SK-N-SH (cell line): Measurements from ENCODE around the gene CRK. TPM values are rescaled to one million over a fixed set of nuclear protein-coding genes. Genes with fewer than 3 reads are reported as not detected.
A peak's percentile ranks its signal among the peaks of the same experiment; 100 is the strongest.

Experiments
- CTCF ChIA-PET: fragments of 300-600, 350-600 bp; formaldehyde crosslinking; extraction: SDS; loops from one replicate; lab custom pipeline; 2021; lab: Yijun Ruan, JAX
- POLR2A ChIA-PET: fragments of 350-600 bp; sonication (Branson Sonifier 250); formaldehyde crosslinking; extraction: SDS; loops from one replicate; lab custom pipeline; 2020; ENCODE audit warnings: antibody characterized with exemption, inconsistent platforms; lab: Yijun Ruan, JAX
- DNase-seq: peaks from one replicate; pipeline ENCODE4 v3.0.0; 2012
- H2AFZ ChIP-seq: fragments of 200-600 bp; sonication (generic); 2 replicates; pipeline ENCODE4 v1.8.1; 2016; ENCODE audit warnings: antibody characterized with exemption, mild to moderate bottlenecking, low read depth
- H3F3A ChIP-seq: fragments of 200-600 bp; sonication (generic); replicated peaks from 2 replicates; pipeline ENCODE3; 2016; ENCODE audit warnings: antibody characterized with exemption, mild to moderate bottlenecking; ENCODE audit not compliant: insufficient read depth
- H3K27ac ChIP-seq, 2 experiments: fragments of 200-500 bp in 1 of 2; fragments of 200-600 bp in 1 of 2; sonication (Bioruptor generic) in 1 of 2; sonication (generic), shearing (Covaris generic) in 1 of 2; 2 replicates each; pipeline versions ENCODE4 v1.5.1 to v1.6.1; 2014 to 2016; ENCODE audit warnings: low read depth in 2 of 2, inconsistent platforms in 1 of 2, low read length in 1 of 2, mild to moderate bottlenecking in 1 of 2, mixed read lengths in 1 of 2
- H3K27me3 ChIP-seq: fragments of 200-600 bp; sonication (generic), shearing (Covaris generic); 2 replicates; pipeline ENCODE4 v1.6.1; 2016; ENCODE audit warnings: mixed run types; ENCODE audit not compliant: insufficient read depth
- H3K36me3 ChIP-seq, 2 experiments: fragments of 200-500 bp in 1 of 2; fragments of 200-600 bp in 1 of 2; sonication (Bioruptor generic) in 1 of 2; sonication (generic) in 1 of 2; replicated peaks in 1 of 2; 2 replicates each; pipeline versions ENCODE3 to v1.5.1; 2014 to 2016; ENCODE audit warnings: low read length in 1 of 2, mild to moderate bottlenecking in 1 of 2; ENCODE audit not compliant: insufficient read depth in 2 of 2, control insufficient read depth in 1 of 2
- H3K4me1 ChIP-seq, 2 experiments: fragments of 200-500 bp in 1 of 2; fragments of 200-600 bp in 1 of 2; sonication (Bioruptor generic) in 1 of 2; sonication (generic), shearing (Covaris generic) in 1 of 2; 2 replicates each; pipeline versions ENCODE4 v1.5.1 to v1.6.1; 2014 to 2016; ENCODE audit warnings: low read depth in 1 of 2, low read length in 1 of 2, mixed run types in 1 of 2; ENCODE audit not compliant: insufficient read depth in 2 of 2, control insufficient read depth in 1 of 2
- H3K4me2 ChIP-seq: fragments of 200-600 bp; sonication (generic), shearing (Covaris generic); 2 replicates; pipeline ENCODE4 v1.6.1; 2017; ENCODE audit warnings: mixed run types
- H3K4me3 ChIP-seq, 2 experiments: fragments of 200-500 bp in 1 of 2; fragments of 200-600 bp in 1 of 2; sonication (Bioruptor generic) in 1 of 2; sonication (generic), shearing (Covaris generic) in 1 of 2; 2 replicates each; pipeline versions ENCODE4 v1.5.1 to v1.8.1; 2014 to 2016; ENCODE audit warnings: low read depth in 2 of 2, inconsistent platforms in 1 of 2, low read length in 1 of 2, mild to moderate bottlenecking in 1 of 2, mixed read lengths in 1 of 2, moderate library complexity in 1 of 2
- H3K79me2 ChIP-seq: fragments of 200-600 bp; sonication (generic); 2 replicates; pipeline ENCODE4 v1.8.1; 2017; ENCODE audit warnings: mild to moderate bottlenecking; ENCODE audit not compliant: insufficient read depth
- H3K9ac ChIP-seq: fragments of 200-600 bp; sonication (generic); 2 replicates; pipeline ENCODE4 v1.6.1; 2017; ENCODE audit warnings: mixed run types
- H3K9me2 ChIP-seq: fragments of 200-600 bp; sonication (generic); 2 replicates; pipeline ENCODE4 v1.6.1; 2017; ENCODE audit warnings: mixed run types
- H3K9me3 ChIP-seq: fragments of 200-600 bp; sonication (generic); 2 replicates; pipeline ENCODE4 v1.6.1; 2017; ENCODE audit warnings: mixed run types, mild to moderate bottlenecking, moderate library complexity
- H4K20me1 ChIP-seq: fragments of 200-600 bp; sonication (generic); 2 replicates; pipeline ENCODE4 v1.6.1; 2017; ENCODE audit warnings: mild to moderate bottlenecking, mixed run types; ENCODE audit not compliant: insufficient read depth
- CHD2 ChIP-seq: fragments of 150-350 bp; IDR thresholded peaks from 2 replicates; pipeline ENCODE4 v1.6.1; 2018; ENCODE audit warnings: low read length; ENCODE audit not compliant: partially characterized antibody
- CTCF ChIP-seq: fragments of 200-600 bp; sonication (generic); IDR thresholded peaks from 2 replicates; pipeline ENCODE4 v1.6.1; 2017; ENCODE audit warnings: antibody characterized with exemption, mild to moderate bottlenecking, moderate library complexity
- ELF1 ChIP-seq: IDR thresholded peaks from 2 replicates; pipeline ENCODE4 v1.4.0; 2012
- EP300 ChIP-seq, 2 experiments: IDR thresholded peaks; 2 replicates each; pipeline versions ENCODE4 v1.4.0 to v1.6.1; 2012; ENCODE audit warnings: borderline replicate concordance in 1 of 2, low read depth in 1 of 2, low read length in 1 of 2
- EZH2phosphoT487 ChIP-seq: fragments of 200-600 bp; sonication (generic); IDR thresholded peaks from 2 replicates; pipeline ENCODE4 v1.6.1; 2017; ENCODE audit warnings: low read depth, mixed run types, mild to moderate bottlenecking, antibody characterized with exemption, moderate library complexity, borderline replicate concordance
- FOSL2 ChIP-seq: IDR thresholded peaks from 2 replicates; pipeline ENCODE4 v1.4.0; 2012; ENCODE audit warnings: low read depth, mild to moderate bottlenecking, moderate library complexity, borderline replicate concordance
- FOXJ3 ChIP-seq: sonication (generic); formaldehyde crosslinking; IDR thresholded peaks from 2 replicates; pipeline ENCODE4 v1.5.1; 2020; ENCODE audit warnings: mild to moderate bottlenecking, missing genetic modification reagents
- GATA2 ChIP-seq: sonication (generic); formaldehyde crosslinking; IDR thresholded peaks from 2 replicates; pipeline ENCODE4 v1.5.0; 2020; ENCODE audit warnings: mild to moderate bottlenecking, missing genetic modification reagents
- JUND ChIP-seq: IDR thresholded peaks from 2 replicates; pipeline ENCODE4 v1.4.0; 2012
- MAX ChIP-seq: IDR thresholded peaks from 2 replicates; pipeline ENCODE4 v1.4.0; 2012; ENCODE audit warnings: low read depth
- MEF2A ChIP-seq: IDR thresholded peaks from 2 replicates; pipeline ENCODE4 v1.4.0; 2012; ENCODE audit warnings: low read depth, borderline replicate concordance
- NFIC ChIP-seq: IDR thresholded peaks from 2 replicates; pipeline ENCODE4 v1.4.0; 2012; ENCODE audit warnings: borderline replicate concordance
- NRF1 ChIP-seq: IDR thresholded peaks from 2 replicates; pipeline ENCODE4 v1.6.1; 2012; ENCODE audit warnings: low read depth, mild to moderate bottlenecking, low read length
- PBX3 ChIP-seq: IDR thresholded peaks from 2 replicates; pipeline ENCODE4; 2012
- POLR2AphosphoS5 ChIP-seq: IDR thresholded peaks from 2 replicates; pipeline ENCODE4 v1.6.1; 2012; ENCODE audit warnings: low read depth, low read length
- RAD21 ChIP-seq: IDR thresholded peaks from 2 replicates; pipeline ENCODE4 v1.6.1; 2012; ENCODE audit warnings: mild to moderate bottlenecking, low read length
- RCOR1 ChIP-seq: fragments of 150-350 bp; IDR thresholded peaks from 2 replicates; pipeline ENCODE4 v1.6.1; 2017; ENCODE audit warnings: antibody characterized with exemption, low read length
- REST ChIP-seq: IDR thresholded peaks from 2 replicates; pipeline ENCODE4 v1.6.1; 2012; ENCODE audit warnings: mild to moderate bottlenecking, low read depth, low read length, moderate library complexity
- RFX5 ChIP-seq: IDR thresholded peaks from 2 replicates; pipeline ENCODE4 v1.6.1; 2012; ENCODE audit warnings: mild to moderate bottlenecking, improper control_type of control experiment, low read length
- RXRA ChIP-seq: IDR thresholded peaks from 2 replicates; pipeline ENCODE4 v1.4.0; 2012; ENCODE audit warnings: low read depth, mild to moderate bottlenecking, borderline replicate concordance
- SIN3A ChIP-seq: IDR thresholded peaks from 2 replicates; pipeline ENCODE4 v1.6.1; 2012; ENCODE audit warnings: low read depth, mild to moderate bottlenecking, low read length, moderate library complexity, borderline replicate concordance
- SMC3 ChIP-seq: IDR thresholded peaks from 2 replicates; pipeline ENCODE4 v1.6.1; 2012; ENCODE audit warnings: low read depth, low read length, improper control_type of control experiment
- TAF1 ChIP-seq: IDR thresholded peaks from 2 replicates; pipeline ENCODE4 v1.6.1; 2012; ENCODE audit warnings: low read depth, mild to moderate bottlenecking, low read length, moderate library complexity, borderline replicate concordance
- TCF12 ChIP-seq: IDR thresholded peaks from 2 replicates; pipeline ENCODE4 v1.4.0; 2012
- USF1 ChIP-seq: IDR thresholded peaks from 2 replicates; pipeline ENCODE4 v1.4.0; 2012; ENCODE audit warnings: low read depth, borderline replicate concordance
- USF2 ChIP-seq: fragments of 150-350 bp; IDR thresholded peaks from 2 replicates; pipeline ENCODE4 v1.6.1; 2017; ENCODE audit warnings: antibody characterized with exemption, low read length, low read depth, borderline replicate concordance
- YY1 ChIP-seq: IDR thresholded peaks from 2 replicates; pipeline ENCODE4 v1.4.0; 2012; ENCODE audit warnings: low read depth, mild to moderate bottlenecking
- WGBS: methylation state at CpG from one replicate; pipeline ENCODE4 v1.1.6; 2017; ENCODE audit warnings: low lambda C conversion rate; 5-methylcytosine and 5-hydroxymethylcytosine counted together
- polyA plus RNA-seq, 3 experiments: library from polyadenylated mRNA; depleted of rRNA; stranded (reverse); fragments of >200 nt; gene quantifications; 2 replicates each; pipeline ENCODE4 v1.2.3, GENCODE V29; 2012

CRK gene
- polyA plus RNA-seq, 1 of the 3 experiments (the other 2 are of a cell fraction), result 50.7 TPM

- no peak overlapping the region for H3K27ac ChIP-seq
- no peaks in the 10 kb centered on the region for H3K4me1 ChIP-seq
- H3F3A ChIP-seq, result peaks cover 10% of the 10 kb centered on the region
- H3K9ac ChIP-seq, result no peak overlapping the region
- no peaks in the 10 kb centered on the region for H3K9me2 ChIP-seq
- 75% methylated on average over 6 of the region's 6 CpGs for WGBS
- H3K79me2 ChIP-seq, result peaks cover 4% of the 10 kb centered on the region; the same call in 1 of the 2 replicates
- H3K4me2 ChIP-seq, result no peak overlapping the region
- ChIA-PET CTCF (interaction anchor here (1.4 kb wide), 1 partner anchor 48 kb away, joined by 6 read pairs; no protein-coding TSS in a partner anchor), POLR2A (no interaction called here)
- no peaks in the 10 kb centered on the region for H4K20me1 ChIP-seq
- no peak overlapping the region for H3K4me3 ChIP-seq
- H2AFZ ChIP-seq, result no peak overlapping the region
- peak; percentile 54 for DNase-seq
- no peaks in the 10 kb centered on the region for H3K36me3 ChIP-seq
- H3K9me3 ChIP-seq, result no peaks in the 10 kb centered on the region
- no peaks in the 10 kb centered on the region for H3K27me3 ChIP-seq
- TF ChIP-seq USF2 (no peak), TAF1 (no peak), RXRA (peak; percentile 48; the same call in 1 of the 2 replicates), REST (no peak), FOXJ3 (CRISPR knock-in tag) (no peak), CTCF (no peak), RFX5 (no peak), SMC3 (no peak), CHD2 (no peak), TCF12 (peak; percentile 51), POLR2AphosphoS5 (no peak), PBX3 (peak; percentile 83), JUND (peak; percentile 9; the same call in 1 of the 2 replicates), MEF2A (no peak), MAX (no peak), SIN3A (no peak), ELF1 (no peak), YY1 (no peak), NFIC (peak; percentile 94), FOSL2 (no peak), NRF1 (no peak), RAD21 (no peak), GATA2 (CRISPR knock-in tag) (no peak), EP300 (IDR thresholded peaks at IDR 0.05; ENCODE audit: borderline replicate concordance in 1 of 2, low read depth in 1 of 2, low read length in 1 of 2) (no peak), EZH2phosphoT487 (no peak), USF1 (peak; percentile 43; the same call in 1 of the 2 replicates), RCOR1 (no peak)
These were observed 42.7 kb downstream of the CRK start for GRCh38 chr17:1413281-1413791.
